Inflammatory macrophage (primary cell): ENCODE measurements around the gene REEP1.

Experiments used
- DNase-seq, 2 donors: peaks; one replicate each; pipeline ENCODE4 v3.0.0-alpha.2; 2020 to 2022

REEP1 gene

DNA sequence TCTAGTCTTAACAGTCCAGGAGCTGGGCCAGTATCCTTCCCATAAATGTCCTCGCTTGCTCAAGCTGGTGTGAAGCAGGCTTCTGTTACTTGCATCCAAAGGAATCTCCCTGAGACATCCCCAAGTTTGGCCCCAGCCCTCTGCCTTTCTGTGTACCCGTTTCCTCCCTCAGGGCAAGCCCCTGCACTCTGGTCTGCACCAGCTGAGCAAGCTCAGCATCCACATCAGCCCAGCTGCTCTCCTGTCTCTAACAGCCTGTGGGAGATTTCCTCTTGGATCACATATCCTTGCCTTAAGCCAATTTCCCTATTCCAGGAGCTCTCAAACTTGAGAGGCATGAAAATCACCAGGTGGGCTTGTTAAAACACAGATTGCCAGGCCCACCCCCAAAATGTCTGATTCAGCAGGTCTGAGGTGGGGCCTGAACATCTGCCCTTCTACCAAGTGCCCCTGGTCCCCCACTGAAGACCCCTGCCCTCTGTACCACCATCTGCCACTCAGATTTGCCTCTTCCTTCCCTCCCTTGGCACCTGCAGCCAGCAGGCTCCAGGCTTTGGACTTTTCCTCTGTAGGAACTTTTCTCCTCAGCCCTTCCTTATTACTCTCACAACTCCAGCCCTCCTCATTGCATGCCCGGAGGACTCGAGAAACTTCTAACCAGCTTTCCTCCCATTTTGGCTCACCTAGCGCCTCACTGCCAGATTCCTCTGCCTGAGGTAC, 32.1 kb downstream of the REEP1 start:
- no peak for DNase-seq

DNA sequence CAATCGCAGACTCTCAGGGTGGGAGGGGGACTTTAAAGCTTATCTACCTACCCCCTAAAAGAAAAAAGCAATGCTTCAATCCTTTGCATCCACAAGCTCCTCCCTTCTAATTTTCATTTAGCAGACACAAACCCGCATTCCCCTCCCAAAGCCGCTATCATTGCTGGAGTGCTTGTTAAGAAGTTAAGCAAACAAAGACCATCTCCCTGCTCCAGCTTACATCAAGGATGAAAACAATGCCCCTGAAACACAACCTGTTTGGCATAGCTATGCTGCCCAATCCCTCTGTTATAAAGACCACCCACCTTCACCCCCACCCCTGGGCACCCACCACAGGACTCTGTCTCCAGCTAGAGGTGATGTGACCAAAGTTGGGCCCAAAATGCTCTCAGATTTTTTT, 33.0 kb downstream of the REEP1 start:
- no peak for DNase-seq

DNA sequence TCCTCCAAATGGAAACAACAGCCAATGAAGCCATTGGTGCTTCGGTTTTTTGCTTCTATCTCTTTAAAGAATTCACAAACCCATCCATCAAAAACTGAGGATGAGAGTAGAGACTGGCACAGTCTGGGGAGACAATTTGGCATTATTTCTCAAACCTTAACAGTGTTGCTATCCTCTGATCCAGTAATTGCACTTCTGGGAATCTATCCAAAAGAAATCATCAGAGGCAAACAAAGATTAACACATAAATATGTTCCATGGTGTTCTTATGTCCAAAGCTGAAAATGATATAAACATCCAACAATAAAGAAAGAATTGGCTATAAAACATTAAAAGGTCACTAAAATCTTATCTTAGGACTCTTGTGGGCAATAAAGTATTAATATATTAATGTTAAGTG, 35.1 kb downstream of the REEP1 start:
- no peak for DNase-seq

DNA sequence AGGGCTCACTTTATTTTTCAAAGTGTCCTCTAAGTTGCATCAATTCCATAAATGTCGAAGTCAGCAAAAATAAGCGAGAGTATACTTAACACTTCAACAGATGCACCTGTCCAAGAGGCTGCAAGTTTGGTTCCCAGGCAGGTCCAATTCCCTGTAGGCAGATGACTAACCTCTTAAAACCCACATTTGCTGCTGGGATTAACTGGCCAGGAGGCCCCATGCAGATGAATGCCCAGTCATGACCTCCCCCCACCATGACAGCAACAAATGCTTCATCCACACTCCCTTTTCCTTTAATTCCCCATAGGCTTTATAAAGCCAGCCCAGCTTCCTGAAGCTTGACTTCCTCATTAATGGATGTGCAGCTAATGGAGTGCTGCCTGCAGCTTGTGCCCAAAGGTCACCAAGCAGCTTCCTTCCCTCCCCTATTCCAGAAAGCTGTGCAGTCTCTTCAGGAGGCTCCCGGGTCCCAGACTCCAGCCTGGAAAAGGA, 35.7 kb downstream of the REEP1 start:
- peak; percentile 4 to 16 for DNase-seq

DNA sequence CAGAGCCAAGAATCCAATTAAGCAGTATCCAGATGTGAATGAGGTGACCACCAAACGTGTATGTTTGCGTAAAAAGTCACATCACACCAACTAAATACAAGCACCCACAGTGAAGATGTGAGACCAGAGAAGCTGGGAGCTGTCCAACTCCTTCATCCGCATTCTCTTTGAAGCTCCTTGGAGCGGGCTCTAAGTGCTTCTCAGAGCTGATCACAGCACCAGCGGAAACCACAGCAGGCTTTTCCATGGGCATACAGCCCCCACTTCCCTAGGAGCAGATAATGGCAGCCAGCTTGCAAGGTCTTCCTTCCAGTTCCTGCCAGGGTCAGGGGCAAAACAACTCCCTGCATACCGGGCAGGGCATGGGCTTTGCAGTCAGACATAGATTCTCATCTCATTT, 36.4 kb downstream of the REEP1 start:
- no peak for DNase-seq

DNA sequence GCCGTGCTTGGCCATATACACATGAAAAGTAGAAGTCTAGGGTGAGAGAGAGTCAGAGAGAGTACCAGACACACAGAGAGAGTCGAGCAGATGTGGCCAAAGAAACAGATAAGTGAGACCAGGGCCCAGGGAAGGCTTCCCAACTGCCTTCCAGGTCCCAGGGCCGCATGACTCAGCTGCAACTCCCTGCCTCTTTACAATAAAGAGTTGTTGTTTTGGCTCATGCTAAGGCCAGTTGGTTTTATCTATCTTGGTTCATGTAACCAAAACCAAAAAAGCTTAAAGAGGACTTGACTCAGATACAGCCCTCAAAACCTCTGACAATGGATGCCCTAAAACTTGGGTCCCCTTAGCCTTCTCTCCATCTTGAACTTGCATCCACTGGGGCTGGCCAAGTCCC, 36.9 kb downstream of the REEP1 start:
- DNase-seq: no peak

DNA sequence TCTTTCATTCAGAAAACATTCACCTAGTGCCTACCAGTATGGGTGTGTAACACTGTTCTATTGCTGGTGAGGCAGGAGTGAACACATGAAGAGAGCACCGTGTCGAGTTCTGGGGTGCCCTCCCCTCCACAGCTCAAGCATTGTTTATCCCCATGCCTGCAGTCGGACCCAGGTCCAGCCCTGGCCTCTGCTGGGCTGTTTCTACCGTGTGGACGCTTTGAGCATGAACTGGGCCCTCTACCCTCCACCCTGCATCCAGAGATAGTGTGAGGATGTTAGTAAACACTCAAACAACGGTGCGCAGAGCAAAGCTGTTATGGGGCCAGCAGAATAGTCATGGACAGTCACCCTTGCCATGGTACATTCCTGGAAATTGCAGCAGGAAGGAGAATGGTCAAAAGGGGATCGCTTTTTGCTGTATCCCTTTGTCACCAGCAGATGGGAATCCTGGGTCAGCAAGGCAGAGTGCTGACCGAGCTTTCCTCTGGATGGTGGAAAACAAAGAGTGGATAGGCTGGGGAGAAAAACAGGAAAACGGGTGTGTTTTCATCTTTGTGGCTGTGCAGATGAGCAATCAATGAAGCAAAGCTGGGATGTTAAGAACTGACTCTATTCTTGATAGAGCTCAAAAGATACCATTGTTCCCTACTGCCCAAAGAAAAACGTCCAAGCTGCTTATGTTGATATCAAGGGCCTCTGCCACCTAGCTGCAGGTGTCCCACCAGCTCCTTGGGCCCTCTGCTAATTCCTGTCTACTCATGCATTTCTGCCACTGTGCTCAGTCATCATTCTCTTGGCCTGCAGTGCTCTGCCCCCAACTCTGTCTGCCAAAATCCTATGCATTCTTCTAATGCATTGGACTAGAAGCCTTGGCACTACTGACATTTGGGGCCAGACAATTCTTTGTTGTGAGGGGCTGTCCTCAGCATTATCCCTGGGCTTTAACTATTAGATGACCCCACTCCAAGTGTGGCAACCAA, 38.7 kb downstream of the REEP1 start:
- DNase-seq: no peak

DNA sequence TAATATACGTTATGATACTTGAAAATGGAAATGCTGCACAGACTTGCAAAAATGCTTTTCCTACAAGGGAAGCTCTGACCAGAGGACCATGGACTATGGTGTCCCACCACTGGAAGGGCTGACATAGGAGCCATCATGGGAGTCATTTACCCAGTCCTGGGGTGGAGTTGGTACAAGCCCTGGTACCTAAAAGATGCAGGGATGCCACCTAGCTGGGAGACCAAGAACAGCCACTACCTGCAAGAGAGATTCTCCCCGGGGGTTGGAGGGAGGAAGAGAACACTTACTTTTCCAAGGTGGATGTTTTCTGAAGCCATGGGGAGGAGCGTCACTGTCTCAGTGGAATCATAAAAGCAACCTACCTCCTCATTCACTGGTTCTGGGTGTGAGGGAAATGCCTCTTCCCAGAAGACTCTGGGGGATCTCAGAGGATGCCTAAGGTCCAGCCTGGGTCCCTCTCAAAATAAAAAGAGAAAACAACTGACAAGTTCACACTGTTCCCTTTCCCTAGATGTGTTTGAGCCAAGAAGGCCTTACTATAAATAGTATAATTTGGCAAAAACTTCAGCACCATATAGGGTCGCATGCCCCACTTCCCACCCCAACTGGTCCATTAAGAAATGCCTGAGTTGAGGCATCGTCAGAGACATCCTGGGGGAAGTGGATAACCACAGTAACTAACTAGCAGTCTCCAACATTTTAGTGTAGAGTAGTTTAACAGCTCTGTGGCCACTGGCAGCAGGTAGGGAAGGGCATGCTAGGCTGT, 39.9 kb downstream of the REEP1 start:
- peak in 1 of 2 donors; percentile 10 for DNase-seq

DNA sequence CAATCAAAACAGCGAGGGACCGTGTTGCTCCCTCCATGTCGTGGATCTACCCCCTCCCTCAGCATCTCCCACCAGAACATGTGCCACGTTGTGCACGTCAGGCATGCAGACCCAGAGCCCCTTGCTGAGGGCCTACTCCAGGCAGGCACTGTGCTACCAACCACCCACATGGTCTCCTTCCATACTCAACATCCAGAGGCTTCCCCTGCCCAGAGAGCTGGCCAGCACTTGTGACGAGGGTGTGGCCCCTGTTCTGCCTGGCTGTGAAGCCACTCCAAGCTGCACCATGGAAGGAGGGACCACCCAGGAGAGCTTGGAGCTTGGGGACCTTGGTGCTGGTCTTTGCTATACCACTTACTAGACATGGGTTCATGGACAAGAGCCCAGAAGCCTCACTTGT, 40.5 kb downstream of the REEP1 start:
- DNase-seq: no peak

DNA sequence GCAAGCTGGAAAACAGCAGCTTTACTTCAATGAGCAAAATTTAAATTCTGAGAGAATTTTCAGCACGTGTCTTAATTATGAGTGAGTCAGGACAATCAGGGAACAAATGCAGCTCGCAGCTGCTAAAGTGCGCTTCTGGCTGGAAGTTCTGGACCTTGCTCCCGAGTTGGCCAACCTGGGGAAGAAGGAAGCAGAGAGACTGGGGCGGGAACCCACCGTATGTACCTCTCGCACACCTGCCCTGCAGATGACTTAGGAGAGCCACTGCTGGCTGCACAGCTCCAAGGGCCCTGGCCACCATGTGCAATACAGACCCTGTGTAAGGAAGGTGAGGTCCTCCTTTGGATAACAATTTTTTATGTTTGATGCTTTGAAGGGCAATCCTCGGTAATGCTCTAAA, 42.4 kb downstream of the REEP1 start:
- DNase-seq: no peak

DNA sequence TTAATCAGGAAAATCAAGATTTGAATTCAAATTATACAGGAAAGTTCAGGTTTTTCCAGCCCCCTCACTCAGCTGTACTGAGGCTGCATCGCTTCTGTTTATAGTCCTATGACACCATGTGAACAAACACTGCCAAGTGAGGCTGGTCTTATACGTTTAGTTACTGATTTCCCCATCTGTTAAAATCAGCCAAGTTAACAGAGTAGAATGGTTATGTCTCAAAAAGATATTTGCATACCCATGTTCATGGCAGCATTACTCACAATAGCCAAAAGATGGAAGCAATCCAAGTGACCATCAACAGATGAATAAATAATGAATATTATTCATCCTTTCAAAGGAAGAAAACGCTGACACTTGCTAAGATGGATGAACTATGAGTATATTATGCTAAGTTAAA, 43.8 kb downstream of the REEP1 start:
- DNase-seq: no peak

DNA sequence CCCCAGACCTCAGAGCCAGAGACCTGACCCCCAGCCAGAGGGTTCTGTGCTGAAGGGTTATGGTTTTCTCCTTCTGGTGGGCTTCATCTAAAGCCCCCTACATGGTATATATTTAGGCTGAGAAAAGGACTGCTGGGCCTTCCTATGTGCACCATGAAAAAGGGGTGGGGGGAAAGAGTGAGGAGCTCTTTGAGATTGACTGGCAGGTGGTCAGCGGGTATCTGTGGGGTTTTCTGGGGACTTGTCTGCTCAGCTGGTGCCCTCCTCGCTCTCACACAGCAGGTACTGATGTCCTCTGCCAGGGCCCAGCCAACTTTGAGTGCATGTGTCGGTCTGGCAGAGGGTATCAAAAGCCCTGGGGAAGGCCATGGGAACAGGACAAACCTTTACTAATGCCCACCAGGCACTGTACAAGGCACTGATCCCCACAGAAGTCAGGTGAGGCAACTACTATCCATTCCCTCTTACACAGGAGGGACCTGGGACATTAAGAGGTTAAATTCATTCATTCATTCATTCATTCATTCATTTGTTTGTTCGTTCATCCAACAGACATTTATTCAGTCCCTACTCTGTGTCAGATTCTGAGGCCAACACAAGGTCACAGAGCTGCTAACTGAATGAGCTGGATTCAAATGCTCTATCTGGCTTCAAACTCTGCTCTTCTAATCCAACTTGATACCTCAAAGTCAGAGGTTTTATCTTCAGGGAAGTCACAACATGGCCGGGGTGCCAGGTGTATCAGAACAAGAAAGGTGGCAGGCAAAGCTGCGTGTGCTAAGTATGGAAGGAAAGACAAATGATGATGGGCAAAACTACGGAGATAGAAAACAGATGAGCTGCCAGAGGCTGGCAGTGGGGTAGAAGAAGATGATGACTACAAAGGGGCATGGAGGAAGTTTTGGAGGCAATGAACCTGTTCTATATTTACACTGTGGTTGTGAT, 44.6 kb downstream of the REEP1 start:
- DNase-seq: no peak

DNA sequence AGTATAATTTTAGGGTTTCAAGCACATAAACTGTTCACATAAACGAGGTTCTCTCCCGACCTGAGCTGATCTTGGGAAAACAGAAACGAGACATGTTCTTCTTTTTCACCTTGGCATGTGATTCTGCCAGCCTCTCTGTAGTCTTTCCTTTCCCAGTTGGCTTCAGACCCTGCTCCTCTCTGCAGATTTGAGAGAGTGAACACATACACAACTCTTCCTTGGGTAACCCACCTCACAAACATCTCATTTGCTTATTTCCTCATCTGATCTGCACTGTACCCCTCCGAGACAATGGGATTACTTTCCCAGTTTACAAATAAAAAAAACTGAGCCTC, 46.1 kb downstream of the REEP1 start:
- DNase-seq: no peak

DNA sequence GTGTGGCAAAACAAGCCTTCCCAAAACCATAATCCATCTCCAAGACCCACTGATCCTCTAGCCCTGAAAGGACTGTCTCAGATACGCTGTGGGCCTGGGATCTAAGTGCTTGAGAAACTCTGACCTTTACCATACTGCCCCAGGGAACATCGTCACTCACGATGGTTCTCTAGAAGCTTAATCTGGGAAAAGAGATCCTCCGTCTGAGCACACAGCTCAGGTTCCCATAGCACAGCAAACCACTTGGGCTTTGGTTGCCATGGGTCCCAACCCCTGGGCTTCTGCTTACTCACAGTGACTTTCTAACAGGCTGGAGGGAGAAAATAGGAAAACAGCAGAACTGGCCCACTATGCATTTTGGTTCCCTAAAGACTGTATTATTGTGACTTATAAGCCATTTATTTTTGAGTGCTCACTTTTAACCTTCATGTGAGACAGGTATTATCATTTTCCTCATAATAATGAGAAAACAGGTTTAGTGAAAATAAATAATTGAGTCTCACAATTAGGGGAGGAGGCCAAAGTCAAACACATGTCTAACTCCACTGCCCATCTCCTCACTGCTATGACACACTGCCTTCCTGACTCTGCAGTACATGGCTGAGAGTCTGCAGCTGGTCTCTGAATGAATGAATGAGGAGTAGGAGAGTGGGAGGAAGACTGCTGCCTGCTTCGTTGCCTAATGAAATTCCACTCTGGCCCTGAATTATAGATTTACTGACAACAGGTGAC, 46.7 kb downstream of the REEP1 start:
- no peak for DNase-seq

DNA sequence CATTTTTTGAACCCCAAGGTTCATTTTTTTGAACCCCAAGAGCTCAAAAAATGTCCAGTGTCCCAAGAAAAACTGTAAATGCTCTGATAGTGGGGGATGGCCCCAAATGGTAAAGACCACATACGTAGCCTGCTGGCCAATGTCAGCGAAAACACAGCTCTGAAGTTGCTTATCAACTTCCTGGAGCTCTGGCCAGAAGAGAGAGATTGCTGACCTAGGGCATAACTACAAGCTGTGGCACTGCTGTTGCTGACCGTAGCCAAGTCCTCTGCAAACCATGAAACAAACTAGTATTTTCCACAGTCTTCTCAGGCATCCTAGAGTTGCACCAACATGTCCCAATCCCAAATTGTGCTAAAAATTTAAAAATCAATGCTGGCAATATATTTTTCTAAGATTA, 50.9 kb downstream of the REEP1 start:
- no peak for DNase-seq

DNA sequence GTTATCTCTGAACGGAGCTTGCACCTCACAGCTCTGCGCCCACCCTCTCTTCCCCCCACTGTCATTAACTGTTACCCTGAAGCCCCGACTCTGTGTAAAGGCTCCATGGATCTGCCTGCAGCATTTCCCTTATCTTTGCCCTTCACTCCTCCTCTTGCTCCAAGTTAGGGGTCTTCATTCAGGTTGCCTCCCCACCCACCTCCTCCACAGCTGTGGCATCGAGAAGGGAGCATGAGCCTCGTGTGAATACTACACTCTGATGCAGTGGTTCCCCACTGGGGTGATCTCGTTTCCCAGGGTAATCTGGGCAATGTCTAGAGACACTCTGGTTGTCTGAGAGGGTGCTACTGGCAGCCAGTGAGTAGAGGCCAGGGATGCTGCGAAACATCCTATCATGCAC, 51.4 kb downstream of the REEP1 start:
- no peak for DNase-seq

DNA sequence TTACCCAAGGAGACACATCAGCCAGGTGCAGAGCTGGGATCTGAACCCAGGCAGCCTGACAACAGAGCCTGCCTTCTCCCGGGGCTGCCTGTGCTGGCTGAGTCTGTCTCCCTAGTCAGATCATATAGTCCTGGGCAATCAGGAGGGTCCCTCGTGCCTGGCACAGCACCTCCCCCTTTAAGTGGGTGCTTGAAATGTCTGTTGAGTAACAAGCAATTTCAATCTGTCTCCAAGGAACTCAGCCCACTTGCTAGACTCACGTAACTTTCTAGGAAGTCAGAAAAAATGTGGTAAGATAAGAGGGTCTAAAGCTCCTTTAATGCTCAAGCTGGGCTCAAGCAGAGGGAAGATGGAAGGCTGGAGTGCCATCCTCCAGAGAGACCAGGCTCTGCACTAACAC, 51.9 kb downstream of the REEP1 start:
- DNase-seq: peak; percentile 4 to 12

DNA sequence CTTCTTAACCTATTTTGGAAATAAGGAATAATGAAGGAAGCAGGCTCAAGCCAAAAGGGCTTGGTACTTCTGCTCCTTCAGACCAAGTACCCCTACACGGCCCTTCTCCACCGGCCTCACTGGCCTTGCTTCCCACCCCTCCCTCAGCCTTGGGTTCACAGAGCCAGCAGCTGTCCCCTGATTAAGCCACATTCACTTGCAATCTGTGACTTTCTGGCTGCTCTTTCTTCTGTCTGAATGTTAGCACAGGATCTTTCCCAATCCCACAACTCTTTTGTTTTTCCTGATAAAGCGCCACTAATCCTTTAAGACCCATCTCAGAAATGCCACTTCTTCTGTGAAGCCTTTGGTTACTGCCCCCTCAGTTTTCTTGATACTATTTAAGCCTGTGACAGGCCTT, 52.4 kb downstream of the REEP1 start:
- no peak for DNase-seq

DNA sequence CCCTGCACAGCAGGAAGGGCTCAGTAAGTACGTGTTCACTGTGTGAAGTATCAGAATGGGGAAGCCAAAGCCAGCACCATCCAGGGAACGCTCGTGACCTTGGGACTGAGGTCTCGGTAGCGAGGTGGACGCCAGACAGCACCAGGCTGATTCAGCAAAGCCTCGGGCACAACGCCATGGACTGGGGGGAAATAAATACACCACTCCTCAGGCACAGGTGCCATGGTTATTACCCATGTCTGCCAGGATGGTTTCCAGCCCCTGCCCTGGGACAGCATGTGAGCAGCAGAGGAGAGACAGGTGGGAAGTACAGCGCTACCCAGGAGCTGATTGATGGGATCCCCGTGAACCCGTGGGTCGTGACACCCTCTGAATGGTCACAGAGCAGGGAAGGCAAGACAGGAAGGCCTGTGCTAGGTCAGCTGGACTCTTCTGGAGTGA, 53.0 kb downstream of the REEP1 start:
- DNase-seq: no peak

DNA sequence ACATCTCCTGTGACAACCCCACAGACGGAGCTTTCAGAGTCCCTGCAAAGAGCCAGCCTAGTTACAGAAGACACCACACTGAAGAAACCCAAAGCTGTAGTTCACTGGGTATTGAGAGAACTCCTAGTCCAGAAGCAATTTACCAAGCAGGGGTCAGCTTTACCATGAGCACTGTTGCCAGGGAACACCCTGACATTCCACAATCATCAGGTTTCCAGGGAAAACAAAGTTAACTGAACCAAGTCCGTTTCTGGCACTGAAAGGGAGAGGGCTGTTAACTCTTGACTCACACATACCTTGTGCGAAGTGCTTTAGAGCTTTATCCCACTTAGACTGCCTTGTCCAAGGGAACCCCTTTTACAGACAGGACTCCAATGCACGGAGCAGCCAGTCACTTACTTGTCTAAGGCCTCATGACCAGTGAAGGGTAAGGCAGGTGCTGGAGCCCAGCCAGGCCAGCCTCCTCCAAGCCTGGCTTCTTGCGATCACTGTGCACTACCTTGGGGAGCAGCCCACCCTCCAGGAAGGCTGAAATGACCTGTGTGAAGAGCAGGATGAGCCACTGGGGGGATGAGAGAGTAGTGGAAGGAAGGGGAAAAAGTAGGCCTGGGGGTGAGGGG, 53.9 kb downstream of the REEP1 start:
- no peak for DNase-seq
